GM21381 (cell line): ENCODE measurements around the gene PREB.

ENCODE experiments used
- ATAC-seq: cut with Tn5 transposase; IDR thresholded peaks from one replicate; pipeline ENCODE4 v1.9.1; 2021; ENCODE audit warnings: mild to moderate bottlenecking, moderate library complexity; ENCODE audit not compliant: unreplicated experiment

Gene PREB

GRCh38 chr2:27096748-27097297, 37.6 kb downstream of the PREB start:
- ATAC-seq: no peak

- ATAC-seq: no peak
Observed at GRCh38 chr2:27095745-27096651, 38.4 kb downstream of the PREB start.

- no peak for ATAC-seq
Observed at GRCh38 chr2:27095427-27095744, 39.0 kb downstream of the PREB start.

DNA sequence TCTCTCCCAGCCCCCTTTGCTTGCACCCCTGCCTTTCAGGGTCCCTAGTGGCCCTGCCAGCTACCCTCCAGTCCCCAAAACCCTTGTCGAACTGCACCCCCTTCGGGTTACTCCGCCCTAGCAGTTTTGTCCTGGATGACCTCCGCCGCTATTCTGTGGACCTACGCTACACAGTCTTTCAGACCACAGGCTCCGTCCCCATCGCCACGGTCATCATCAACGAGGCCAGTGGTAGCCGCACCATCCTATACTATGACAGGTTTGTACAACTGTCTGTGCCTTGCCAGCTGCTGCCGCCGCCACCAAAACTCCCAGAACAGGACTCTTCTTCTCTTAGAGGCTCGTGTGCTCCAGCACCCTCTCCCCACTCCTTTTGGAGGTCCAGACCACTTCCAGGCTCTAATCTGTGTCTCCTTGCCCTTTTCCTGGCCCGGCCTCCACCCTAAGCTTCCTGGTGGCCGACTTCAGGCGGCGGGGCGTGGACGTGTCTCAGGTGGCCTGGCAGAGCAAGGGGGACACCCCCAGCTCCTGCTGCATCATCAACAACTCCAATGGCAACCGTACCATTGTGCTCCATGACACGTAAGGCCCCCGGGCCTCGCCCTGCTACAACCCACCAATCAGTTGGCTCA, 40.0 kb downstream of the PREB start:
- ATAC-seq: no peak

DNA sequence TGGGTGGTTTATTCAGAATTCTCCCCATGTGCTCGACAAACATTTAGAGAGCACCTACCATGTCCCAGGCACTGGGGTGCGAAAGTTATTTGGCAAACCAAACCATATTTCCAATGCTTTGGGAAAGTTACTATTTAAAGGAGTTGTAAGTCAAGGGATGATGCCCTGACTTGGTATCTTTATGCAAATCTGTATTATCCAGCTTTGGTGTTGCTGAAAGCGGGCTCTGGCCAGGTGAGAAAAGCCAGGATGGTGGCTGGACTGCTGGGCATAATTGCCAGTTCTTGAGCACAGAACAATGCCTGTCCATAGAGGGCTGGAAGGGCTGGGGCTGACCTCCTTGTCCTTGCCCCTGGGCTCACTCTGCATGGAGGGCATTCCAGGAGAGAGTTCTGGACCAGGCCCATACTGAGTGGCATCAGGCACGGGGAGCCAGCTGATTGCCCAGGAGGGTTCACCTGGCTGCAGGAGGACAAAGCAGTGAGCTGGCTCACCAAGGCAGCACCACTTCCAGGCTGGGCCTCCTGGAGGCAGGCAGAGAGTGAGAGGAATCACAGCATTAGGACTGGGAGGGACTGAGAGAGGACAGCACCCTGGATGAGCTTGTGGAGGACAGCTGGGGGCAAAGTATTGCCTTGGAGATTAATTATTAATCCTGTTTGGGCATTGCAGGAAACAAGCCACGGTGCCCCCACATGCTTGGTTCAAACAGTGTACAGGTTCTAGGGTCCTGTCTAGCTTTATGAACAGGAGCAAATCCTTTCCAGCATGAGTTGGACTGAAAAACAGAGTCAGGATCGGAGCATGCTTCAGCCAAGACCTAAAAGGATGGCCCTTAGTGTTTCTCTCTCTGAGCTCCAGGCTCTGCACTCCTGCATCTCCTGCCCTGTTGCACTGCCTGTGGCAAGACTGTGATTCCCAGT, 40.7 kb downstream of the PREB start:
- ATAC-seq: no peak

GRCh38 chr2:27092696-27093429, 41.6 kb downstream of the PREB start:
- no peak for ATAC-seq

DNA sequence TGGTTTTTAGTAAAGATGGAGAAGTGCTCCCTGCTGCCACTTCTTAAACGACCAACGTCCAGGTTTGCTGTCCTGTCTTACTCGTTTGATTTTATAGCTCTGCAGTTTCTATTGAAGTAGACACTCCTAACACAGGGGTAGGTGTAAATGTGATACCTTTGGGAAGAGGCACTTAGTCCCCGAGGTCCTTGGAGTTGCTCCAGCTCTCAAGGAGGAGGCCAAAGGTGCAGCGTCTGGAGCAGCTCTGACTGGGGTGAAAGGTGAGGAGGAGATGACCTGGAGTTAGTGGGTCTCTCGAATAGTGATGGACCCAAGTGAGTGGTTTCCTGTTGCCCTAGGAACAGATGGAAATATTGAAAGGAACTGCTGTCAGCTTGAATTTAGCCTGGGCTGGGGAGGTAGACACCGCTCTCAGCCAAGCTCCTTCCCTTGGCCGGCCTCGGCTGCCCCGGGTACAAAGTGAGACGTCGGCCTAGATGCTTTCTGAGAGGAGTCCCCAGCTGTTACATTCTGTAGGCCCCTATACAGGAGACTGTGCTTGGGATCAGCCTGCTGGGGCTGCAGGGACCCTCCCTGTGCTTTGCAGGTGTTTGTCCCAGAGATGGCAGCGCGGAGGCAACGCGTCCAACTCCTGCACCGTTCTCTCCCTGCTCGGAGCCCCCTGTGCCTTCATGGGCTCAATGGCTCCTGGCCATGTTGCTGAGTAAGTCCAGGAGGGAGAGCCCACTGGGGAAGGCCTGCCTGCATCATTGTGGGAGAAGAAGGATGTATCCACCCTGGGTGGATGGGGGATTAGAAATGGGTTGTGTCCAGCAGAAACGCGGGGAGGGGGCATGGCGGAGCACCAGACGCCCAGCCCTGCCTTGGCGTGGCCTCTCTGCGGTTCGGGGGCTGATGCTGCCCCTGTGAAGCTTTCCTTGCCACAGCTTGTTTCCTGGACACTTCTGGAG, 42.4 kb downstream of the PREB start:
- ATAC-seq: no peak

- no peak for ATAC-seq
Observed at GRCh38 chr2:27089111-27089954, 45.1 kb downstream of the PREB start.

DNA sequence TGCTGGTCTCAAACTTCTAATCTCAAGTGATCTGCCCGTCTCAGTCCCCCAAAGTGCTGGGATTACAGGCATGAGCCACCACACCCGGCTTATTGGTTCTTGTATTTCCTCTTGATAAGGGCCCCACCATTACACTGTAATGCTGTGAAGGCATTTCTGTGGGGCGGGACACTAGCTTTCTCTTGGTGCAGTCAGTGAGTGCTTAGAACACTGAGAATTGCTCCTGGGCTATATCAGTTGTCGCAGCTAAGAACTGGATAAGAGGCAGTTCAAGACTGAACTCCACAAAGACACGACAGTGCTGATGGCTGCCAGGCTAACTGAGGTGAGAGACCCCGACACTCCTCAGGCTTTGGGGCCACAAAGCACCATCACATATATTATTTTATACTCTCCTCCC, 45.8 kb downstream of the PREB start:
- no peak for ATAC-seq

- ATAC-seq: no peak
Observed at GRCh38 chr2:27087823-27088410, 46.5 kb downstream of the PREB start.

GRCh38 chr2:27086724-27087593, 47.5 kb downstream of the PREB start, which contains the start of gene KHK:
KHK (plus strand) TSS chr2:27086772; CDS start chr2:27087260, 488 bp downstream.
- no peak for ATAC-seq

DNA sequence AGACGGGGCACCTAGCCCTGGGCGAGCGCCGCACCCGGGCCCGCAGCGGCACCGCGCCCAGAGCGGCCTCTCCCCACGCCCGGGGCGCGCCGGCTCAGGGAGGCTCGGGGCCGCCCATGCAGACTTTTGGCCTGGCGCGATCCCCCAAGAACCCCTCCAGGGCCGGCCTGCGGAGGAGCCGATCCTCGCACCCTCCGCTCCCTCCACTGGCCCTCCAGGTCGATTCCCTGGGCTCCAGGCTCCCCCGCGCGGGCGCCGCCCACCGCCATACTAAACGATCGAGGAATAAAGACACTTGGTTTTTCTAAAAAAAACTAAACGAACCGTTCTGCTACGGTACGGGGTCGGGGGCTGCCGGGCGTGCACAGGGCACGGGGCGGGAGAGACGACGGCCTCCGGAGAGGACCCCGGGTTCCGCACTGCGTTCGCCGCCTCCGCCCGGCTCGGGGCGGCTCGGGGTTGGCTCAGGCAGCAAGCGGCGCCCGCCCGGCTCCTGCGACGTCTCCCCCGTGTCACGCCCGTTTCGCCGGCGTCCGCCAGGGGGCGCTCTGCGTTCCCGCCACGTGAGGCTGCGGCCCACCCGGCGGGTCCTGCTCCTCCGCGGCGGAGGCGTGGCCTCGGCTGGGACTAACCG, 48.2 kb downstream of the PREB start:
- peak; percentile 77 for ATAC-seq

DNA sequence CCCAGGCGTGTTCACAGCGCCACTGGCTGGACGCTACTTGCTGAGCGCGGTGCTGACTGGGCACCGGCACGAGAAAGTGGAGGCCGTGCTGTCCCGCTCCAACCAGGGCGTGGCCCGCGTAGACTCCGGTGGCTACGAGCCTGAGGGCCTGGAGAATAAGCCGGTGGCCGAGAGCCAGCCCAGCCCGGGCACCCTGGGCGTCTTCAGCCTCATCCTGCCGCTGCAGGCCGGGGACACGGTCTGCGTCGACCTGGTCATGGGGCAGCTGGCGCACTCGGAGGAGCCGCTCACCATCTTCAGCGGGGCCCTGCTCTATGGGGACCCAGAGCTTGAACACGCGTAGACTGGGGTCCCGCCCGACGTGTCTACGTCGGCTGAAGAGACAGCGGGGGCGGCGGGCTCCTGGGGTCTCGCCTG, 48.8 kb downstream of the PREB start:
- ATAC-seq: peak; percentile 10

- ATAC-seq: no peak
Observed at GRCh38 chr2:27085062-27085672, 49.3 kb downstream of the PREB start.

- no peak for ATAC-seq
Observed at GRCh38 chr2:27084297-27085061, 50.0 kb downstream of the PREB start.
